Measurements from ENCODE around the gene CHP1.
"Not testable (repeated sequence)": the region's sequence is repeated elsewhere in the genome, so short reads cannot be mapped to it uniquely, and the experiment has no call there.

The CHP1 gene

GRCh38 chr15:41230345-41230649 is 771 bp upstream of the CHP1 start:
- peak overlapping the region; percentile 83; the same call in 1 of the 2 replicates for H3K4me3 ChIP-seq (ENCODE audit: low read depth, low read length)
- H3K9me3 ChIP-seq (ENCODE audit: control insufficient read depth, insufficient read depth, low read depth, low read length): no peaks in the 10 kb centered on the region
- no peak overlapping the region for H3K9ac ChIP-seq (ENCODE audit: low read length)
- 0 out of 2 replicates have a peak, but pooled peaks cover 3% of the 10 kb centered on the region for H3K36me3 ChIP-seq (ENCODE audit: control insufficient read depth, insufficient read depth, low read length)
- no peaks in the 10 kb centered on the region; the same call in 1 of the 2 replicates for H3K4me1 ChIP-seq (ENCODE audit: control insufficient read depth, insufficient read depth, low read length)
- no peak overlapping the region for H3K27ac ChIP-seq (ENCODE audit: low read depth, low read length)
- H3K27me3 ChIP-seq (ENCODE audit: control insufficient read depth, insufficient read depth, low read length): no peaks in the 10 kb centered on the region

GRCh38 chr15:41231422-41232226 is 556 bp downstream of the CHP1 start:
- Histone ChIP-seq H3K9me3 (ENCODE audit: control insufficient read depth, insufficient read depth, low read depth, low read length) (no peaks in the 10 kb centered on the region), H3K27ac (ENCODE audit: low read depth, low read length) (peak overlapping the region; percentile 22; the same call in 1 of the 2 replicates)

GRCh38 chr15:41233367-41233771 is 2.3 kb downstream of the CHP1 start:
- no peak overlapping the region for H3K9ac ChIP-seq (ENCODE audit: low read length)
- H3K9me3 ChIP-seq (ENCODE audit: control insufficient read depth, insufficient read depth, low read depth, low read length): no peaks in the 10 kb centered on the region

More at GRCh38 chr15:41231422-41232226, 556 bp downstream of the CHP1 start:
- Histone ChIP-seq H3K4me1 (ENCODE audit: control insufficient read depth, insufficient read depth, low read length) (no peaks in the 10 kb centered on the region; the same call in 1 of the 2 replicates), H3K9ac (ENCODE audit: low read length) (peak overlapping the region; percentile 80), H3K4me3 (ENCODE audit: low read depth, low read length) (peak overlapping the region; percentile 83), H3K27me3 (ENCODE audit: control insufficient read depth, insufficient read depth, low read length) (no peaks in the 10 kb centered on the region), H3K36me3 (ENCODE audit: control insufficient read depth, insufficient read depth, low read length) (0 out of 2 replicates have a peak, but pooled peaks cover 3% of the 10 kb centered on the region)

GRCh38 chr15:41235228-41235627 is 4.2 kb downstream of the CHP1 start:
- H3K4me1 ChIP-seq (ENCODE audit: control insufficient read depth, insufficient read depth, low read length); H3K27me3 ChIP-seq (ENCODE audit: control insufficient read depth, insufficient read depth, low read length); H3K27ac ChIP-seq (ENCODE audit: low read depth, low read length); H3K36me3 ChIP-seq (ENCODE audit: control insufficient read depth, insufficient read depth, low read length); H3K4me3 ChIP-seq (ENCODE audit: low read depth, low read length); H3K9me3 ChIP-seq (ENCODE audit: control insufficient read depth, insufficient read depth, low read depth, low read length); H3K9ac ChIP-seq (ENCODE audit: low read length): not testable (repeated sequence)

More at GRCh38 chr15:41233367-41233771, 2.3 kb downstream of the CHP1 start:
- H3K27me3 ChIP-seq (ENCODE audit: control insufficient read depth, insufficient read depth, low read length): no peaks in the 10 kb centered on the region
- 0 out of 2 replicates have a peak, but pooled peaks cover 3% of the 10 kb centered on the region for H3K36me3 ChIP-seq (ENCODE audit: control insufficient read depth, insufficient read depth, low read length)
- H3K27ac ChIP-seq (ENCODE audit: low read depth, low read length): no peak overlapping the region
- H3K4me1 ChIP-seq (ENCODE audit: control insufficient read depth, insufficient read depth, low read length): no peaks in the 10 kb centered on the region; the same call in 1 of the 2 replicates
- no peak overlapping the region for H3K4me3 ChIP-seq (ENCODE audit: low read depth, low read length)

- no peaks in the 10 kb centered on the region for H3K9me3 ChIP-seq (ENCODE audit: control insufficient read depth, insufficient read depth, low read depth, low read length)
- H3K9ac ChIP-seq (ENCODE audit: low read length): no peak overlapping the region
- 0 out of 2 replicates have a peak, but pooled peaks cover 3% of the 10 kb centered on the region for H3K36me3 ChIP-seq (ENCODE audit: control insufficient read depth, insufficient read depth, low read length)
- no peak overlapping the region for H3K4me3 ChIP-seq (ENCODE audit: low read depth, low read length)
- H3K4me1 ChIP-seq (ENCODE audit: control insufficient read depth, insufficient read depth, low read length): no peaks in the 10 kb centered on the region; the same call in 1 of the 2 replicates
- H3K27ac ChIP-seq (ENCODE audit: low read depth, low read length): no peak overlapping the region
- no peaks in the 10 kb centered on the region for H3K27me3 ChIP-seq (ENCODE audit: control insufficient read depth, insufficient read depth, low read length)
These were observed 4.9 kb downstream of the CHP1 start for GRCh38 chr15:41235929-41236328.

- H3K36me3 ChIP-seq (ENCODE audit: control insufficient read depth, insufficient read depth, low read length): peaks cover 7% of the 10 kb centered on the region; the same call in 1 of the 2 replicates
- no peak overlapping the region for H3K27ac ChIP-seq (ENCODE audit: low read depth, low read length)
- no peaks in the 10 kb centered on the region for H3K4me1 ChIP-seq (ENCODE audit: control insufficient read depth, insufficient read depth, low read length)
- H3K9me3 ChIP-seq (ENCODE audit: control insufficient read depth, insufficient read depth, low read depth, low read length): no peaks in the 10 kb centered on the region
- no peak overlapping the region for H3K4me3 ChIP-seq (ENCODE audit: low read depth, low read length)
- H3K9ac ChIP-seq (ENCODE audit: low read length): no peak overlapping the region
- no peaks in the 10 kb centered on the region for H3K27me3 ChIP-seq (ENCODE audit: control insufficient read depth, insufficient read depth, low read length)
These were observed 7.0 kb downstream of the CHP1 start for GRCh38 chr15:41238100-41238499.

- Histone ChIP-seq H3K4me3 (ENCODE audit: low read depth, low read length) (no peak overlapping the region), H3K27me3 (ENCODE audit: control insufficient read depth, insufficient read depth, low read length) (no peaks in the 10 kb centered on the region), H3K9ac (ENCODE audit: low read length) (no peak overlapping the region), H3K4me1 (ENCODE audit: control insufficient read depth, insufficient read depth, low read length) (no peaks in the 10 kb centered on the region), H3K27ac (ENCODE audit: low read depth, low read length) (no peak overlapping the region), H3K9me3 (ENCODE audit: control insufficient read depth, insufficient read depth, low read depth, low read length) (no peaks in the 10 kb centered on the region), H3K36me3 (ENCODE audit: control insufficient read depth, insufficient read depth, low read length) (peaks cover 24% of the 10 kb centered on the region)
These were observed 10.3 kb downstream of the CHP1 start for GRCh38 chr15:41241221-41241964.

GRCh38 chr15:41250745-41251144 is 19.7 kb downstream of the CHP1 start:
- H3K27ac ChIP-seq (ENCODE audit: low read depth, low read length); H3K9ac ChIP-seq (ENCODE audit: low read length); H3K9me3 ChIP-seq (ENCODE audit: control insufficient read depth, insufficient read depth, low read depth, low read length); H3K27me3 ChIP-seq (ENCODE audit: control insufficient read depth, insufficient read depth, low read length); H3K4me1 ChIP-seq (ENCODE audit: control insufficient read depth, insufficient read depth, low read length); H3K4me3 ChIP-seq (ENCODE audit: low read depth, low read length): not testable (repeated sequence)
- peaks cover 11% of the 10 kb centered on the region for H3K36me3 ChIP-seq (ENCODE audit: control insufficient read depth, insufficient read depth, low read length)

GRCh38 chr15:41251411-41251810 is 20.3 kb downstream of the CHP1 start:
- H3K4me3 ChIP-seq (ENCODE audit: low read depth, low read length): no peak overlapping the region
- no peaks in the 10 kb centered on the region for H3K9me3 ChIP-seq (ENCODE audit: control insufficient read depth, insufficient read depth, low read depth, low read length)
- no peak overlapping the region for H3K9ac ChIP-seq (ENCODE audit: low read length)
- H3K27me3 ChIP-seq (ENCODE audit: control insufficient read depth, insufficient read depth, low read length): no peaks in the 10 kb centered on the region
- no peak overlapping the region for H3K27ac ChIP-seq (ENCODE audit: low read depth, low read length)
- peaks cover 11% of the 10 kb centered on the region for H3K36me3 ChIP-seq (ENCODE audit: control insufficient read depth, insufficient read depth, low read length)
- no peaks in the 10 kb centered on the region for H3K4me1 ChIP-seq (ENCODE audit: control insufficient read depth, insufficient read depth, low read length)

- Histone ChIP-seq H3K27me3 (ENCODE audit: control insufficient read depth, insufficient read depth, low read length) (no peaks in the 10 kb centered on the region), H3K36me3 (ENCODE audit: control insufficient read depth, insufficient read depth, low read length) (peaks cover 22% of the 10 kb centered on the region), H3K4me1 (ENCODE audit: control insufficient read depth, insufficient read depth, low read length) (peaks cover 8% of the 10 kb centered on the region; the same call in 1 of the 2 replicates), H3K9ac (ENCODE audit: low read length) (no peak overlapping the region), H3K4me3 (ENCODE audit: low read depth, low read length) (no peak overlapping the region), H3K9me3 (ENCODE audit: control insufficient read depth, insufficient read depth, low read depth, low read length) (no peaks in the 10 kb centered on the region), H3K27ac (ENCODE audit: low read depth, low read length) (no peak overlapping the region)
These were observed 23.5 kb downstream of the CHP1 start for GRCh38 chr15:41254560-41254959.

- no peak overlapping the region for H3K9ac ChIP-seq (ENCODE audit: low read length)
- H3K4me3 ChIP-seq (ENCODE audit: low read depth, low read length): no peak overlapping the region
- H3K4me1 ChIP-seq (ENCODE audit: control insufficient read depth, insufficient read depth, low read length): peaks cover 8% of the 10 kb centered on the region; the same call in 1 of the 2 replicates
- H3K36me3 ChIP-seq (ENCODE audit: control insufficient read depth, insufficient read depth, low read length): peaks cover 22% of the 10 kb centered on the region
- H3K27ac ChIP-seq (ENCODE audit: low read depth, low read length): no peak overlapping the region
- no peaks in the 10 kb centered on the region for H3K9me3 ChIP-seq (ENCODE audit: control insufficient read depth, insufficient read depth, low read depth, low read length)
- no peaks in the 10 kb centered on the region for H3K27me3 ChIP-seq (ENCODE audit: control insufficient read depth, insufficient read depth, low read length)
These were observed 25.0 kb downstream of the CHP1 start for GRCh38 chr15:41256103-41256502.
